SK-N-SH treated with all-trans-retinoic acid at 6 μM for 48 hours (cell line): ENCODE results near the gene CIPC.

Experiments
- BACH2 ChIP-seq: fragments of 250-450 bp; sonication (Bioruptor Pico); IDR thresholded peaks from 2 replicates; pipeline ENCODE4 v1.9.0; 2021; ENCODE audit warnings: mild to moderate bottlenecking, borderline replicate concordance
- CSDC2 ChIP-seq: fragments of 250-450 bp; sonication (Bioruptor Pico); IDR thresholded peaks from 2 replicates; pipeline ENCODE4 v1.5.0; 2020; ENCODE audit warnings: mild to moderate bottlenecking, moderate library complexity
- SNAI2 ChIP-seq: fragments of 250-450 bp; sonication (Bioruptor Pico); IDR thresholded peaks from 2 replicates; pipeline ENCODE4 v1.5.0; 2020; ENCODE audit warnings: mild to moderate bottlenecking, moderate library complexity
- TOX ChIP-seq: fragments of 250-450 bp; sonication (Bioruptor Pico); IDR thresholded peaks from 2 replicates; pipeline ENCODE4 v1.8.0; 2021; ENCODE audit warnings: mild to moderate bottlenecking, moderate library complexity, borderline replicate concordance
- ZC3H10 ChIP-seq: fragments of 250-450 bp; sonication (Bioruptor Pico); IDR thresholded peaks from 2 replicates; pipeline ENCODE4 v1.5.1; 2021; ENCODE audit warnings: mild to moderate bottlenecking, moderate library complexity
- TF ChIP-seq, protein P1 (sequence below): fragments of 250-450 bp; sonication (Bioruptor Pico); IDR thresholded peaks from 2 replicates; pipeline ENCODE4 v1.5.1; 2020; ENCODE audit warnings: low read depth, mild to moderate bottlenecking, moderate library complexity
- TF ChIP-seq, protein P2 (sequence below): fragments of 250-450 bp; sonication (Bioruptor Pico); IDR thresholded peaks from 2 replicates; pipeline ENCODE4 v1.8.0; 2020; ENCODE audit warnings: mild to moderate bottlenecking, moderate library complexity, borderline replicate concordance
- TF ChIP-seq, protein P3 (sequence below): fragments of 250-450 bp; sonication (Bioruptor Pico); IDR thresholded peaks from 2 replicates; pipeline ENCODE4 v1.5.0; 2020; ENCODE audit warnings: mild to moderate bottlenecking, moderate library complexity

DNA sequence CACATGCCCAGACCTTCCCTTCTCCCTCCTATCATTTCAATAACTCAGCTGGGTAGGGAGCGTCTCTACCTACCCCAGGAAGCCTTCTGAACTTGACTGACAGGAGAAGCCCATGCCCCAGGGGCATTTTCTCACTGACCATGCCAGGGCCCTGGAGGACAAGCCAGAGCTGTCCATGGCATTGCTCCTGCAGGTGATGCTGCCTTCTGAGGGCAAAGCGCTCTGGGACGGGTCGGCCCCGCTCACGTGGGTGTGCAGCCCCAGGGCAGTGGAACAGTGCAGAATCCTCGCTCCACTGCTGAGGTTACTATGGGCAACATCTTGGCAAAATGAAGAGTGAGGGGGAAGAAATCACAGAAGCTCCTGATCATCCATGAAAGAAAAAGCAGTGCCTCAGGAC, 28.5 kb upstream of the CIPC start:
- TF ChIP-seq TOX (CRISPR knock-in tag) (no peak), BACH2 (CRISPR knock-in tag) (no peak), CSDC2 (CRISPR knock-in tag) (no peak), SNAI2 (no peak), ZC3H10 (CRISPR knock-in tag) (no peak)
- TF ChIP-seq, protein P1, sequence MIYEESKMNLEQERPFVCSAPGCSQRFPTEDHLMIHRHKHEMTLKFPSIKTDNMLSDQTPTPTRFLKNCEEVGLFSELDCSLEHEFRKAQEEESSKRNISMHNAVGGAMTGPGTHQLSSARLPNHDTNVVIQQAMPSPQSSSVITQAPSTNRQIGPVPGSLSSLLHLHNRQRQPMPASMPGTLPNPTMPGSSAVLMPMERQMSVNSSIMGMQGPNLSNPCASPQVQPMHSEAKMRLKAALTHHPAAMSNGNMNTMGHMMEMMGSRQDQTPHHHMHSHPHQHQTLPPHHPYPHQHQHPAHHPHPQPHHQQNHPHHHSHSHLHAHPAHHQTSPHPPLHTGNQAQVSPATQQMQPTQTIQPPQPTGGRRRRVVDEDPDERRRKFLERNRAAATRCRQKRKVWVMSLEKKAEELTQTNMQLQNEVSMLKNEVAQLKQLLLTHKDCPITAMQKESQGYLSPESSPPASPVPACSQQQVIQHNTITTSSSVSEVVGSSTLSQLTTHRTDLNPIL, result no peak
- TF ChIP-seq, protein P2, sequence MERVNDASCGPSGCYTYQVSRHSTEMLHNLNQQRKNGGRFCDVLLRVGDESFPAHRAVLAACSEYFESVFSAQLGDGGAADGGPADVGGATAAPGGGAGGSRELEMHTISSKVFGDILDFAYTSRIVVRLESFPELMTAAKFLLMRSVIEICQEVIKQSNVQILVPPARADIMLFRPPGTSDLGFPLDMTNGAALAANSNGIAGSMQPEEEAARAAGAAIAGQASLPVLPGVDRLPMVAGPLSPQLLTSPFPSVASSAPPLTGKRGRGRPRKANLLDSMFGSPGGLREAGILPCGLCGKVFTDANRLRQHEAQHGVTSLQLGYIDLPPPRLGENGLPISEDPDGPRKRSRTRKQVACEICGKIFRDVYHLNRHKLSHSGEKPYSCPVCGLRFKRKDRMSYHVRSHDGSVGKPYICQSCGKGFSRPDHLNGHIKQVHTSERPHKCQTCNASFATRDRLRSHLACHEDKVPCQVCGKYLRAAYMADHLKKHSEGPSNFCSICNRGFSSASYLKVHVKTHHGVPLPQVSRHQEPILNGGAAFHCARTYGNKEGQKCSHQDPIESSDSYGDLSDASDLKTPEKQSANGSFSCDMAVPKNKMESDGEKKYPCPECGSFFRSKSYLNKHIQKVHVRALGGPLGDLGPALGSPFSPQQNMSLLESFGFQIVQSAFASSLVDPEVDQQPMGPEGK, result no peak
- TF ChIP-seq, protein P3, sequence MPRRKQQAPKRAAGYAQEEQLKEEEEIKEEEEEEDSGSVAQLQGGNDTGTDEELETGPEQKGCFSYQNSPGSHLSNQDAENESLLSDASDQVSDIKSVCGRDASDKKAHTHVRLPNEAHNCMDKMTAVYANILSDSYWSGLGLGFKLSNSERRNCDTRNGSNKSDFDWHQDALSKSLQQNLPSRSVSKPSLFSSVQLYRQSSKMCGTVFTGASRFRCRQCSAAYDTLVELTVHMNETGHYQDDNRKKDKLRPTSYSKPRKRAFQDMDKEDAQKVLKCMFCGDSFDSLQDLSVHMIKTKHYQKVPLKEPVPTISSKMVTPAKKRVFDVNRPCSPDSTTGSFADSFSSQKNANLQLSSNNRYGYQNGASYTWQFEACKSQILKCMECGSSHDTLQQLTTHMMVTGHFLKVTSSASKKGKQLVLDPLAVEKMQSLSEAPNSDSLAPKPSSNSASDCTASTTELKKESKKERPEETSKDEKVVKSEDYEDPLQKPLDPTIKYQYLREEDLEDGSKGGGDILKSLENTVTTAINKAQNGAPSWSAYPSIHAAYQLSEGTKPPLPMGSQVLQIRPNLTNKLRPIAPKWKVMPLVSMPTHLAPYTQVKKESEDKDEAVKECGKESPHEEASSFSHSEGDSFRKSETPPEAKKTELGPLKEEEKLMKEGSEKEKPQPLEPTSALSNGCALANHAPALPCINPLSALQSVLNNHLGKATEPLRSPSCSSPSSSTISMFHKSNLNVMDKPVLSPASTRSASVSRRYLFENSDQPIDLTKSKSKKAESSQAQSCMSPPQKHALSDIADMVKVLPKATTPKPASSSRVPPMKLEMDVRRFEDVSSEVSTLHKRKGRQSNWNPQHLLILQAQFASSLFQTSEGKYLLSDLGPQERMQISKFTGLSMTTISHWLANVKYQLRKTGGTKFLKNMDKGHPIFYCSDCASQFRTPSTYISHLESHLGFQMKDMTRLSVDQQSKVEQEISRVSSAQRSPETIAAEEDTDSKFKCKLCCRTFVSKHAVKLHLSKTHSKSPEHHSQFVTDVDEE (CRISPR knock-in tag), result no peak
